HG03460 (cell line): Measurements from ENCODE around the gene DOCK8.

Experiments used
- ATAC-seq: cut with Tn5 transposase; IDR thresholded peaks from one replicate; pipeline ENCODE4 v1.9.1; 2021; ENCODE audit not compliant: unreplicated experiment

The DOCK8 gene

GRCh38 chr9:304519-305185 lies 90.0 kb downstream of the DOCK8 start:
- no peak for ATAC-seq

DNA sequence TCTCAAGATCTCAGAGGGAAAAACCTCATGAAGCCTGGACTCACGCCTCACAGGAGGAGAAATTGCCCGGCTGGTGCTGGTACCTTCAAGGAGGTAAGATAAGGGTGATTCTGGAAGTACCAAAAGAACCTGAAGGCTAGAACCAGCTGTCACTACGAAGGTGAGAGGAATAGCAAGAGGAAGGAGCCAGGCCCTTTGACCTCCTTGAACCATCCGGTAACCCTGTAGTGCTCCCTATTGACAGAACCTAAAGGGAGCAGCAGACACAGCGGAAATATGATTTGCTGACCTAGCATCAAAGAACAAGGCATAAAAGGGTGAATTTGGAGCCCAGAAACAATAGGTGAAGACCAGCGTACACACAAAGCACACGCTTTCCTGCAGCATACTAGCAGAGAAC lies 92.2 kb downstream of the DOCK8 start:
- ATAC-seq, result no peak

DNA sequence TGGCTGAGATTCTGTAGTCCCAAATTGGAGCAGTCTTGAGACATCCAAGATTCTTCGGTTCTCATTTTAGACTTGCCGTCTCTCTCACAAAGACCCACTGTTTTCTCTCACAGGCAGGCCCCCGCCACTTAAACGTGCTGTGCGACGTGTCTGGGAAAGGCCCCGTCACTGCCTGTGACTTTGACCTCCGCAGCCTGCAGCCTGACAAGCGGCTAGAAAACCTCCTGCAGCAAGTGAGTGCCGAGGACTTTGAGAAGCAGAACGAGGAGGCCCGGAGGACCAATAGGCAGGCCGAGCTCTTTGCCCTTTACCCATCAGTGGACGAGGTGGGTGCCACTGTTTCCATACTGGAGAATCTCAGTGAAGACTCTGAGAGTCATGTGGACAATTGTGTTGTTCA lies 97.2 kb downstream of the DOCK8 start:
- no peak for ATAC-seq

- no peak for ATAC-seq
Measured at GRCh38 chr9:312596-313320, 98.1 kb downstream of the DOCK8 start.

DNA sequence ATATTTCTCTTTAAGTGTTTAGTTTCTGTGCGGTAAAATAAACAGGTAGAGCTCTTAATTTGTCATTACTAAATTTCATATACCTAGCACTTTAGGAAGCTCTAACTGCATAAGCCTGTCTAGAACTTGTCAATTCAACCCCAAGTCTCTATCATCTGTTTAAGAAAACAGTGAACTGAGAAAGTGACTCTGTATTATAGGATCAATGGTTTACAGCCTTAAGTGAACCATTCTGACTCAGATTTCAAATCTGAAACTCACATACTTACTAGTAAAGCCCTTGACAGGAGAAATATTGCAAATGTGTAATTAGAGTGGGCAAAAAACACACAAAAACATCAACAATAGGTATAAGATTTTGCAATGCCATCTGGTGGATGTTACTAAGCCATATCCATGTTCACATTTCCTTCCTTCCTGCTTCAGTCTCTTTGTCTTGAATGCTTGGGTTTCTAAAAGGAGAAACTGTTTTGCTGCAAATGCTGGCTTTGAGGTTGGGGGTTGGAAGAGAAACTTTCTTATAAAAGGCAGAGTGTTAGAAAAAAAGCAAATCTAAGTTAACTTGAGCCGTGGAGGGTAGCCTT lies 101.8 kb downstream of the DOCK8 start:
- no peak for ATAC-seq

DNA sequence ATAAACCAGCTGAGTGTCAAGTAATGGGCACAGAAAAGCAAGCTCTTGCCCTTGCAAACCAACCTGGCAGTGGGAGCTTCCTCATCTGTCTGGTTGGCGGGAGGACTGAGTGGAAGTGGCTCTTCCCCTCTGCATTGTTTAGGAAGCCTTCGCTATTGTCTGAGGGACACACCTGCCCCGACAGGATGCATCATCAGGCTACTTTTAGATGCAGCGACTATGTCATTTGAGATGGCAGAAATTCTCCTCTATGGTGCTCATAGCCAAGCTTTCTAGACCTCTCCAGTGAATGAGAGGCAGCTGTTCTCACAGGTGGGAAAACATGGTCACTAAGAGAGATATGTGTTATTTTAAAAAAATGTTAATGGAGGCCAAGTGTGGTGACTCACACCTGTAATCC lies 104.0 kb downstream of the DOCK8 start:
- ATAC-seq, result no peak

- ATAC-seq, result no peak
Measured at GRCh38 chr9:324971-325370, 110.3 kb downstream of the DOCK8 start.

DNA sequence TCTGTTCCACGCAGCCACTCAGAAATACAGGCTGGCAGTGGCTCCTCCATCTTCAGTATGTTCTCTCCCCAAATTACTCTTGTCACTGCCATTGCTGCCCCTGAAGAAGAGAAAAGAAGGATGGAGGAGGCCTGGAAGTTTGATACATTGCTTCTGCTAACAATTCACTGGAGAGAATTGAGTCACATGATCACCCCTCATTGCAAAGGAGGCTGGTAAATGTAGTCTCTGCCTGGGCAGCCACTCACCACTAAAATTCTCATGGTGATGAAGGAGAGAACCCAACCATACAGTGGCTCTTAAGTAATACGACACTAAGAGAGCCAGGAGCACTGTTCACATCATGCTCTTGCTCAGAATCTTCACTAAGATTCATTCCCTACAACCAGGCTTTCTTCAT lies 112.0 kb downstream of the DOCK8 start:
- ATAC-seq, result no peak

GRCh38 chr9:328453-328852 lies 113.8 kb downstream of the DOCK8 start:
- no peak for ATAC-seq

DNA sequence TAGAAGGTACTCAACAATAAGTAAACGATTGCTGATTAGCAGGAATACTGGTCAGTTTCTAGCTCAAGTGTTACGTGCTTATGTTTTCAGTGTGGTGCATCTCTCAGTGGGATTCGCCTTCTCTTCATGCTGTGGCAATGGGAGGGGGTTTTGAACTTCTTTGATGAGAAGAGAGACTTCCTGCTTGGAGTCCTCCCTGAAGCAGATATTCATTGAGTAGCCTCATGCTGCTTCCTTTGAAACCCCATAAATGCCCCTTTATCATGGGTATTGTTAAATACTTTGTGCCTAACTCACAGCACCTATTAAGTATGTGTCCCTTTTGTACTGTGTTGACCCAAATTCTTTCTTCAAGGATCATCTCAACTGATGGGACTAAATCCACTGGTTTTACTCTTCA lies 116.5 kb downstream of the DOCK8 start:
- no peak for ATAC-seq

- no peak for ATAC-seq
Measured at GRCh38 chr9:335373-335772, 120.7 kb downstream of the DOCK8 start.

DNA sequence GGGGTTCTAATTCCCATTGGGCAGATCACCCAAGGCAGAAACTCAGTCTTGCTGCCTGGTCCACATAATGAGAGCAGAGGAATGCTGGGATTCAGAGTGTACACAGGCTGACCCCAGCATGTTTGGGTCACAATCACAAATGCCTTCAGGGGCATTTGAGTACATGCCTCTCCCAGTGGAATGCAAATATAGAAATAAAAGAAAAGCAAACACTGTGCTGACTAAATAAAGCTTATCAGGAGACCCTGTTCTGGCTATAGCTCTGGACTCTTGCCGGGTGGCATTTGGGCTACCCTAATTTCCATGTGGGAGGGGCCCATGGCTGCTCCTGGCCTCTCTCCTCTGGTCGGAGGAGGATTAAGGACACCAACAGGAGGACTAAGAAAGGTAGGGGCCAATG lies 121.4 kb downstream of the DOCK8 start:
- ATAC-seq, result no peak

DNA sequence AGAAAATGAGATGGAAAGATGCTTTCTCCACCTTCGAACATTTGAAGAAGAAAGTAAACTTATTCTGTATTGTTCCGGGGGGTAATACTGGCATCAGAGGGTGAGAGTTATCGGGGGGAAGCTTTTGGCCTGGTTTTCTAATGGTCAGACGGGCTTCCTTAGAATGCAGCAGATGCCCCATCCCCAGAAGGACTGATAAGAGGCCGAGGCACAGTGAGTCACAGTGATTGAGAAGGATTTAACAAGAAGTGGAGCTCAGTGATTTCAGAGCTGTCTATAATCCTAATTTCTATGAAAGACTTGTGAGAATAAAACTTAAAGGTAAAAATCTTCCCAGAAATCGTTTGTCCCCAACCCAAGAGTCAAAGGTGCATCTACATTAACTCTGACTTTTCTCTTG lies 123.9 kb downstream of the DOCK8 start:
- ATAC-seq, result no peak

DNA sequence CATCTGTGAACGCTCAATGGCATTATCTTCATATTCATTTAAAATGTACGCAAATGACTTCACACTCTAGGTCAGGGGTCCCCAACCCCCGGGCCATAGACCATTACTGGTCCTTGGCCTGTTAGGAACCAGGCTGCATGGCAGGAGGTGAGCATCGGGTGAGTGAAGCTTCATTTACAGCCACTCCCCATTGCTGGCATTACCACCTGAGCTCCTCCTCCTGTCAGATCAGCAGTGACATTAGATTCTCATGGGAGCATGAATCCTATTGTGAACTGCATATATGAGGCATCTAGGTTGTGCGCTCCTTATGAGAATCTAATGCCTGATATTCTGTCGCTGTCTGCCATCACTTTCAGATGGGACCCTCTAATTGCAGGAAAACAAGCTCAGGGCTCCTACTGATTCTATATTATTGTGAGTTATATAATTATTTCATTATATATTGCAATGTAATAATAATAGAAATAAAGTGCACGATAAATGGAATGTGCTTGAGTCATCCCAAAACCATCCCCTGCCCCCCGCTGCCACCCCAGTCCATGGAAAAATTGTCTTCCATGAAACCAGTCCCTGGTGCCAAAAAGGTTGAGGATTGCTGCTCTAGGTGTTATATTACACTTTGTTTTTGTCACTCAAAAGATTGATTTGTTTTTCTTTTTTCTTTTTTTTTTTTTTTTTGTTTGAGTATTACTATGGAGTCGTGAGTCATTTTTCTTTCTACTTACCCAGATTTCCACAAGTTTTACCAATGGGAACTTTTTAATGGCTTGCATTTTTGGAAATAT lies 127.2 kb downstream of the DOCK8 start:
- ATAC-seq, result no peak

GRCh38 chr9:343773-344172 lies 129.1 kb downstream of the DOCK8 start:
- no peak for ATAC-seq

GRCh38 chr9:346111-346571 lies 131.5 kb downstream of the DOCK8 start:
- ATAC-seq, result no peak

DNA sequence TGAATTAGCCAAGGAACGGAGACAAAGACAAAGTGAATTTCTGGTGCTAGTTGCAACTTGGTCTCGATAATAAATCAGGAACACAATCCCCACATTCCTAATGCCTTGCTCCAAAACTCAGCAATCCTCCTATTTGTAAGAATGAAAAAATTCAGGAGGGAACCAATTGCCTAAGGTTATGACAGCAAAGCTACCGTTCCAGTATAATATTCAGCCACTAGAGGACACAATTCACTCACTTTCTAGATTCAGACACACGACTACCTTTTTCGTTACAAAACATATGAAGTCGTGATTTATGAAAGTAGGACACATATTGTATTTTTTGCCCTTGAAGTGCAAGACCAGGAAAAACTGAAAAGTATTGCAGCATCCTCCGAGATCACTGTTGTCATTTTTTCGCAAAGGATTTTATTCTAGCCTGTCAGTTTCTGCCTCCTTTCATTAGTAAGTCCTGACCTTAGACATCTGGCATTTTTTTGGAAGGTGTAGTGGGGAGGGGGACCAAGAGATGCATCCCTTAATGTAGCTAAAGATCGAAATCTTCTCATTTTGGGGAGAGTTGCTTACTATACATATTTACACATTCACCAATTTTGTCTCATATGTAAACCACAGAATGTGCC lies 133.1 kb downstream of the DOCK8 start:
- no peak for ATAC-seq

- no peak for ATAC-seq
Measured at GRCh38 chr9:350384-350783, 135.7 kb downstream of the DOCK8 start.

GRCh38 chr9:351916-352315 lies 137.3 kb downstream of the DOCK8 start:
- no peak for ATAC-seq

DNA sequence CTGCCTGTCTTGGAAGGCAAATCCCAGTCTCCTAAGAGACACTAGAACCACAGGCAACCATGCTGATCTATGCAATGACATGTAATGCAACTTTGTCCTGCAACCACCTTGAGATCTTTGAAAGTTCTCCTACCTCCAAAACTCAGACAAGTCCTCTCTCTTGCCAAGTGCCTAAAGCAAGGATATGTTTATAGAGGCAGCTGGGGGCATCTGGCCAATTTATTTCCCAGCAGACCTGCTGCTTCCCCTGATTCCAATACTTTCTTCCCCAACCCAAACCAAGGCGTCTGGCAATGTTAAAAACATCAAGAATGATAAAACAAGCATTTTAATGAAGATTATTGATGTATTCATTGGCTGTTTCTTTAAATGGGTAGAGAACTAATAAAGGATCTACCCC lies 138.4 kb downstream of the DOCK8 start:
- no peak for ATAC-seq

GRCh38 chr9:354453-354852 lies 139.8 kb downstream of the DOCK8 start:
- no peak for ATAC-seq
